Mammary epithelial cell (primary cell): ENCODE results near the gene MYB.

Experiments used
- EZH2 ChIP-seq: IDR thresholded peaks from 2 replicates; pipeline ENCODE4 v1.6.1; 2012; ENCODE audit warnings: low read length, inconsistent platforms, borderline replicate concordance
- TF ChIP-seq, protein P1 (sequence below), 2 donors: IDR thresholded peaks in 1 of 2; conservative IDR thresholded peaks in 1 of 2; 2 replicates each; pipeline ENCODE4 v1.5.1; 2011 to 2012; ENCODE audit warnings: inconsistent platforms in 2 of 2, low read length in 2 of 2, mild to moderate bottlenecking in 2 of 2, control low read depth in 1 of 2, low read depth in 1 of 2; ENCODE audit not compliant: insufficient read depth in 1 of 2; ENCODE audit errors: extremely low read depth in 1 of 2

DNA sequence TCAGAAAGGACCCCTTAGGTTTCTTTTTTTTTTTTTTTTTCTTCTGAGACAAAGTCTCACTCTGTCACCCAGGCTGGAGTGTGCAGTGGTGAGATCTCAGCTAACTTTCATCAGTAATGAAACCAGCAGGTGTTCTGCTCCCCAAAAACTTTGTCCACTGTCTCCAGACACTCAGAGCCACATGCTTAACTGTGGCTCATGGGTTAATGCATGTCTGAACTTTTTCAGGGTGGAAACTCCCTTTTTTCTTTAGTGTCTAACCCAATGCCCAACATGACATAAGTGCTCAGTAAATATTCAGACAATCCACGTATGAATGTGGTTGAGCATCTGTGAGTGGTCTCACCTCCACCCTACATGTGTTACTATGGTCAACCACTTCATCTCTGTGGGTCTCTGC, 45.4 kb downstream of the MYB start:
- TF ChIP-seq, protein P1, sequence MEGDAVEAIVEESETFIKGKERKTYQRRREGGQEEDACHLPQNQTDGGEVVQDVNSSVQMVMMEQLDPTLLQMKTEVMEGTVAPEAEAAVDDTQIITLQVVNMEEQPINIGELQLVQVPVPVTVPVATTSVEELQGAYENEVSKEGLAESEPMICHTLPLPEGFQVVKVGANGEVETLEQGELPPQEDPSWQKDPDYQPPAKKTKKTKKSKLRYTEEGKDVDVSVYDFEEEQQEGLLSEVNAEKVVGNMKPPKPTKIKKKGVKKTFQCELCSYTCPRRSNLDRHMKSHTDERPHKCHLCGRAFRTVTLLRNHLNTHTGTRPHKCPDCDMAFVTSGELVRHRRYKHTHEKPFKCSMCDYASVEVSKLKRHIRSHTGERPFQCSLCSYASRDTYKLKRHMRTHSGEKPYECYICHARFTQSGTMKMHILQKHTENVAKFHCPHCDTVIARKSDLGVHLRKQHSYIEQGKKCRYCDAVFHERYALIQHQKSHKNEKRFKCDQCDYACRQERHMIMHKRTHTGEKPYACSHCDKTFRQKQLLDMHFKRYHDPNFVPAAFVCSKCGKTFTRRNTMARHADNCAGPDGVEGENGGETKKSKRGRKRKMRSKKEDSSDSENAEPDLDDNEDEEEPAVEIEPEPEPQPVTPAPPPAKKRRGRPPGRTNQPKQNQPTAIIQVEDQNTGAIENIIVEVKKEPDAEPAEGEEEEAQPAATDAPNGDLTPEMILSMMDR (conservative IDR thresholded peaks at IDR 0.05 in 1 of 2, IDR thresholded peaks at IDR 0.05 in 1 of 2; ENCODE audit: extremely low read depth in 1 of 2, insufficient read depth in 1 of 2, low read depth in 1 of 2, low read length in 2 of 2): no peak
- TF ChIP-seq EZH2: no peak
